T-helper 1 cell treated with Interleukin-12 subunit alpha and Interleukin-12 subunit beta and Interleukin-4 antibody, amounts not matched to agents 30 ng/mL and 1 ng/mL, for 36 hours (primary cell): ENCODE data around the gene CAPN14. TPM values are rescaled to one million over a fixed set of nuclear protein-coding genes. Genes with fewer than 3 reads are reported as not detected.

Experiments used
- intact Hi-C: fragments of 100-400 bp; cut with micrococcal nuclease; formaldehyde crosslinking; loops from one replicate; pipeline ENCODE4 v1.15.1; 2024
- total RNA-seq: library from RNA; stranded (reverse); gene quantifications from 2 replicates; pipeline ENCODE4 v1.2.3, GENCODE V29; 2022

Gene CAPN14
- total RNA-seq, 1 donor from 2014 or later: 0.44 TPM

- intact Hi-C loops: no loop called here
These were observed 26.8 kb upstream of the CAPN14 start for GRCh38 chr2:31244101-31244500.

GRCh38 chr2:31243053-31243452 is 25.7 kb upstream of the CAPN14 start:
- intact Hi-C loops: no loop called here

GRCh38 chr2:31241625-31242270 is 24.4 kb upstream of the CAPN14 start:
- intact Hi-C loops: no loop called here

- intact Hi-C loops: no loop called here
These were observed 23.4 kb upstream of the CAPN14 start for GRCh38 chr2:31240381-31241365.

GRCh38 chr2:31239593-31240177 is 22.4 kb upstream of the CAPN14 start:
- intact Hi-C loops: loop anchor here (10.0 kb wide), 1 partner anchor 905 kb away; no protein-coding TSS in a partner anchor

GRCh38 chr2:31238906-31239592 is 21.7 kb upstream of the CAPN14 start:
- intact Hi-C loops: loop anchor here (10.0 kb wide), 1 partner anchor 904 kb away; no protein-coding TSS in a partner anchor

- intact Hi-C loops: loop anchor here (10.0 kb wide), 1 partner anchor 904 kb away; no protein-coding TSS in a partner anchor
These were observed 21.0 kb upstream of the CAPN14 start for GRCh38 chr2:31238126-31238905.

- intact Hi-C loops: loop anchor here (10.0 kb wide), 1 partner anchor 903 kb away; no protein-coding TSS in a partner anchor
These were observed 20.2 kb upstream of the CAPN14 start for GRCh38 chr2:31237348-31238017.

- intact Hi-C loops: loop anchor here (10.0 kb wide), 1 partner anchor 902 kb away; no protein-coding TSS in a partner anchor
These were observed 19.3 kb upstream of the CAPN14 start for GRCh38 chr2:31236433-31237205.

GRCh38 chr2:31235504-31235902 is 18.2 kb upstream of the CAPN14 start:
- intact Hi-C loops: loop anchor here (10.0 kb wide), 1 partner anchor 901 kb away; no protein-coding TSS in a partner anchor

- intact Hi-C loops: loop anchor here (1.0 to 10.0 kb wide), 6 partner anchors 89 to 1088 kb away; partner anchors contain the start of genes LCLAT1, YIPF4 and YPEL5
These were observed 17.6 kb upstream of the CAPN14 start for GRCh38 chr2:31234683-31235503.

- intact Hi-C loops: loop anchor here (1.0 to 10.0 kb wide), 6 partner anchors 90 to 1087 kb away; partner anchors contain the start of genes LCLAT1, YIPF4 and YPEL5
These were observed 16.7 kb upstream of the CAPN14 start, which contains the start of gene EHD3 for GRCh38 chr2:31233741-31234682. EHD3 (plus strand) TSS chr2:31234152; CDS start chr2:31234622, 470 bp downstream.

GRCh38 chr2:31233231-31233630 is 15.9 kb upstream of the CAPN14 start:
- intact Hi-C loops: loop anchor here (5.0 to 10.0 kb wide), 4 partner anchors 786 to 1086 kb away; partner anchors contain the start of genes LCLAT1, YIPF4 and YPEL5

GRCh38 chr2:31232586-31232985 is 15.3 kb upstream of the CAPN14 start:
- intact Hi-C loops: loop anchor here (5.0 to 10.0 kb wide), 4 partner anchors 785 to 1085 kb away; partner anchors contain the start of genes LCLAT1, YIPF4 and YPEL5

GRCh38 chr2:31231571-31232302 is 14.4 kb upstream of the CAPN14 start:
- intact Hi-C loops: loop anchor here (5.0 to 10.0 kb wide), 4 partner anchors 784 to 1084 kb away; partner anchors contain the start of genes LCLAT1, YIPF4 and YPEL5
